GM21423 (cell line): ENCODE results near the gene NMRK1.
A peak's percentile ranks its signal among the peaks of the same experiment; 100 is the strongest.

ENCODE experiments used
- ATAC-seq: cut with Tn5 transposase; IDR thresholded peaks from one replicate; pipeline ENCODE4 v1.9.1; 2021; ENCODE audit warnings: mild to moderate bottlenecking, moderate library complexity; ENCODE audit not compliant: unreplicated experiment

The NMRK1 gene

DNA sequence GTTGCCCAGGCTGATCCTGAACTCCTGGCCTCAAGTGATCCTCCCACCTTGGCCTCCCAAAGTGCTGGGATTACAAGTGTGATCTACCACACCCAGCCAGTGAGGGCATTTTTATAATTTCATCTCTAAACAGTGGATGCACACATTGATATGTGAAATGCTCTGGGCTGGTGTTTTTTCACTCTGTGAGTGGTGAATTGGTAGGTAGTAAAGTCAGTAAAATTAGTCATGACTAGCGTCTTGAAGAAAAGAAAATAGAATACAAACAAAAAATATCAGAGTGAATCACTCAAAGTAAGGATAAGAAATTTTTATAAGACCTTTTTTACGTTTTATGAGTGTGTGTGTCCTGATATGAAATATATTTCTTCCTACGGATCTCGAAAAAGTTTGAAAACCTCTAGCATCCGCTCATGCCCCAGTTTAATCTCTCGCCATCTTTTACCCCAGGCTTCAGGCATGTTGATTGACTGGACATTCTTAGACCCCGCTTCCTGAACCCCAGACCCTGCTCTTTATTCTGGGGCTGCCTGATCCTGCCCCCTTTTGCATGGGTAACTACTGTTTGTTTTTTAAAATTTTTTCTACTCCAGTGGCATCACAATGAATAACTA, 14.3 kb upstream of the NMRK1 start:
- ATAC-seq, result no peak

DNA sequence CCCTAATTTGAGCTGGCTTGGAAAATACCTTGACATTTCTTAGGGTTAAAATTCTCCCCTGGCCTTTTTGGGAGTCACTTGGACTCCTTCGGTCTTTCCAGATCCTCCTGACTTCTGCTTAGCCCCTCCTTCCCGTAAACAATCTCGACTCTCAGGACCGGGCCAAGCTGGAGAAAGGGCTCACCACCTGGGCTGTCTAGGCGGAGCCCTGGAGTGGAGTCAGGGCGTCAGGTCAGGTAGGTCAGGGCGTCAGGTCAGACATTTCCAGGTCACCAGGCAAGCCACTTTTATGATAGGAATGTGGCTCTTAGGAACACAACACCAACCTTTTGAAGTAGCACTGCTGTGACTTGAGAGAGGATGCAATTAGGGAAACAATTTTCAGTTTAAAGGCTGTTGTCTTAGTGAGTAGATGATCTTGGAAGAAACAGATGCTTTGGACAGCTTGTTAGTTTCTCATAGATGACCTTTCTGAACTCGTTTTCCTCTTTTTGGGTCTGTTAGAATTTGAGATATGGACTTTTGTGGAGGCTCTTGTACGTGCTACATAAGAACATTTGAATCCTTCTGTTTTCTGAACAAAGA, 13.1 kb upstream of the NMRK1 start:
- ATAC-seq, result no peak

DNA sequence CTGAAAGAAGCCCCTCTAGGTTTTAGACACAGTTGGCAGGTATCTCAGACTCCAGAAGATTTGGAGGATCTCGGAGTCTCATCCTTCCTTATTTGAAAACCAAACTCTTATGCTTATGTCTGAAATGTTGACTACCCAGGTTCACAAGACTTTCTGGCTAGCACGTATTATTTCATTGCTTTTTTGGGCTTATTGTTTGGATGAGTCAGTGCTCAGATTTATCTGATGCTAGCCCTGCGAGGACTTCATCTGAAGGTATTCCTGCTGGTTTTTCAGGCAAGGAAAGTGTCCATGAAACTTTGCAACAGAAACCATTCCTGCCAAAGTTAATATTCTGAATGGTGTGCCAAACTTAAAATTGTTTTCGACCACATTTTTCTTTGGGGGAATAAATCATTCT, 8.8 kb upstream of the NMRK1 start:
- no peak for ATAC-seq

DNA sequence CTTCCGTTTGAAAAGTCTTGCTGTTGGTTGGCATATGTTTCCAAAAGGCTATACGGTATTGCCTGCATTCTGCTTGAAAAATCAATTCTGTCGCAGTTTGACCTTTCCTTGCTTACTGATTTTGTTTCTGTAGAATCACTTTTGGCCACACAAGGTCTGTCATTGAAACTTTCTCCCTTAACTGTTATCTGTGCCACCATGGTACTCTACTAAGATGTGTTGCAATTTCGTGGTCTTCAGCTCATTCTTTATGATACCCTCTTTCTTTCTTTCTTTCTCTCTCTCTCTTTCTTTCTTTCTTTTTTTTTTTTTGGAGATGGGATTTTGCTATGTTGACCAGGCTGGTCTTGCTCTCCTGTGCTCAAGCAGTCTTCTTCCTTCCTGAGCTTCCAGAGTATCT, 4.8 kb upstream of the NMRK1 start:
- ATAC-seq, result no peak

DNA sequence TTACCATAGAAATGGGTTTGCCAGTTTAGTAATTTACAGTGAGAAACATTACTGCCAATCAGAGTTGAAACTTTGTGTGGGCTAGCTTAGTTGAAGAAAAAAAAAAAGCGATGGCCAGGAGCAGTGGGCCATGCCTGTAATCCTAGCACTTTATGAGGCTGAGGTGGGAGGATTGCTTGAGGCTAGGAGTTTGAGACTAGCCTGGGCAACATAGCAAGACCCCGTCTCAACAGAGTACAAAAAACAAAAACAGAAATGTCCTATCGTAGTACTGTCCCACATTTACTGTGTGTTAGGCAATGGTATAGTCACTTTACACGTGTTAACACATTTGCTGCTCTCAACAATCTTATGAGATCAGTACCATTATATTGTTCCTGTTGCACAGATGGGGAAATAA, 2.6 kb upstream of the NMRK1 start:
- ATAC-seq, result no peak

DNA sequence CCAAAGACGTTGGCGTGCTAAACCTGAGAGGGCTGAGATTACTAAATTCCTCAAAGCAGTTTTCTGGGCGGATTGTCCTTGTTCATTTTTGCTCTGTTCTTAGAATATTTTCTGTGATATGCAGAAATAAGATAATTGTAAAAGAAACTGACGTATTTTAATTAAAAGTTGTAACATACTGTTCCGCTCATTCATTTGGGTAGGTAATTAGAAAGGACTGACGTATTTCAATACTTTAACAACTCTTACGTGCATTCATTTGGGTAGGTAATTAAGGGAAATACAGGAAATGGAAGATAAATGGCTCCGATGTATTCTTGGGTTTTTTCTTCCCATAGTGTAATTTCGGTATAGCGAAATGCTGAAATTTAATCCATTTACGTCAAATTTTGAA, 1.4 kb upstream of the NMRK1 start:
- ATAC-seq, result no peak

DNA sequence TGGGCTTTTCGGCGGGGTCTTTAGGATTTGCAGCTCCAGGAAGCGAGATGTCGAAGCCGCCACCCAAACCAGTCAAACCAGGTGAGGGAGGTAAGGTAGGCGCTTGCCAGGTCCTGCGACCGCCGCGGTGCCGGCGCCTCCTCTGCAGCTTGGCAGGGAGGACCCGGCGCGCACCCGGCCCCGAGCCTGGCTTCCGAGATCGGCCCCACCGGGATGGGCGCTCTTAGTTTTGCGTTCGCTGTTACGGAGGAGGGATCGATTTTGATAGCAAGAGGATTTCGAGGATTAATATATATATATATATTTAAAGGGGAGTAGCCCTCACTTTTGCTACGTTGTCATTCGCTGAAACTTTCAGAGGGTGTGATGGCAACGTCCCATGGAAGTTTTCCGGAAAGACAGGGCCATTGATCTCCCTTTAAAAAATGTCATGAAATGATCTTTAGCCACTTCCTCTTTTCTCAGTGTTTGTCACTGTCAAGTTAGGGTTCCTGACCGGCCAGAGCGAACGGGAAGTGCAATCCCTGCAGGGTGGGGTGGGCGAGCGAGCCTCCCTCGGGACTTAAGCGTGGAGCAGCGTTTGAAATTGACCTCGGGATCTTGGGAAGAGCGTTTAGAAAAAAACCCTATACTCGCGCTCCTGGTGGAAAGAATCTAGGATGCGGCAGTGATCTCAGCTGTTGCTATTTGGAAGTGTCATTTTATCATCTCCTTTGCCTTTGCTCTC, 854 bp upstream of the NMRK1 start:
- peak; percentile 31 for ATAC-seq

DNA sequence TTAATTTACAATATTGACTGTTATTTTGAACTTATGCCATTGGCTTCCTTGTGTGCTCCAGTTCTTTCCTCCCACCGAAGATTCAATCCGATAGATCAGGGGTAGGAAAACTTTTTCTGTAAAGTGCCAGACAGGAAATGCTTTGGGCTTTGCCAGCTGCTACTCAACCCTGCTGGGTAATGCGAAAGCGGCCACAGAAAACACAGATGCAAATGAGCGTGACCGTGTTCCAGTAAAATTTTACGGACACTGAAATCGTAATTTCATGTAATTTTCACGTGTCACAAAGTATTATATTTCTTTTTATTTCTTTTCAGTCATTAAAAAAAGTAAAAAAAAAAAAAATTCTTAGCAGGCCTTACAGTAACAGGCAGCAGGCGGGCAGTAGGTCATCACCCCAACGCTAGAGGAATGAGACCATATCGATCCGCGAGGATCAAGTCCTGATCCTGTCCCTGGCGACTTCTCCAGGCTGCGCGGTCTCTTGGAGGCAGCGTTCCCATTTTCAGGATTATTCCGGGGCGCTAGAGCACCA, 599 bp downstream of the NMRK1 start:
- ATAC-seq, result peak; percentile 29

DNA sequence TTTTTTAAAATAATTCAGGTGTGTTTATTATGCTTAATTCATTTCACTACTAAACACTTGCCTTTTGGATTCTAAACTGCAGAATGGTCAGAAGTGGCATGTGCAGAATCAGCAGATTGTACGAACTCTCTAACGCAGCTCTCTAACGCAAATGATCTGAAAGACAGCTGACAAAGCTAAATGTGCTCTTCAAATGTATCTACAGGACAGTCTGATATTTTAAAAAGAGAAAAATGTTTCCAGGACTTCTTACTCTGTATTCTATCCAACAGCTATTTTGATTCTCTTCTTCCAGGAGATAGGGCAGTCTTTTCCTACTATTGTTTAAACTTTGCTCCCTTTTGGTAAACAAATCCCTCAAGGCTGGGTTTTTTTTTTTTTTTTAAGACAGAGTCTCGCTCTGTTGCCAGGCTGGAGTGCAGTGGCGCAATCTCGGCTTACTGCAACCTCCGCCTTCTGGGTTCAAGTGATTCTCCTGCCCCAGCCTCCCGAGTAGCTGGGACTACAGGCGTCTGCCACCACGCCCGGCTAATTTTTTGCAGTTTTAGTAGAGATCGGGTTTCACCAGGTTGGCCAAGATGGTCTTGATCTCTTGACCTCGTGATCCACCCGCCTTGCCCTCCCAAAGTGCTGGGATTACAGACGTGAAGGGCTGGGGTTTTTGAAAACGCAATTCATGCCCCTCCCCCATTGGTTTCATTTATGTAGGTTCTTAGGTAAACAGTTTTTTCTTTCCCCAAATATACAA, 1.2 kb downstream of the NMRK1 start:
- ATAC-seq, result no peak

DNA sequence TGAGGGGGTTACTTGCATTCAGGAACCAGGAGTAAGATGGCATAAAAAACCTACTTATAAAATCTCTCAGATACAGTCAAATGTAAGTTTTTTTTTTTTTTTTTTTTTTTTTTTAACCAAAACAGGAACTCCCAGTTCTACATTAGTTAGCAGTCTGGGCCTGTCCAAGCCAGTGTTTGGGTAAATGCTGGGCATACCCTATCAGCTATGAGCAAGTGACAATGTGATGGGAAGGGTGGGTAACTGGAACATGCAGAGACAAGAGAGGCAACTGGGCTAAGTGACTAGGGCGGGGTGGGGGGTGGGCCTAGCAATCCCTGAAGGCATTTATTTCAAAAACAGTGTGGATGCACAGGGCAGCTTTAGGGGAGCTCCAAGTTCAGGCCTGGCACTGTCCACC, 2.3 kb downstream of the NMRK1 start:
- no peak for ATAC-seq

DNA sequence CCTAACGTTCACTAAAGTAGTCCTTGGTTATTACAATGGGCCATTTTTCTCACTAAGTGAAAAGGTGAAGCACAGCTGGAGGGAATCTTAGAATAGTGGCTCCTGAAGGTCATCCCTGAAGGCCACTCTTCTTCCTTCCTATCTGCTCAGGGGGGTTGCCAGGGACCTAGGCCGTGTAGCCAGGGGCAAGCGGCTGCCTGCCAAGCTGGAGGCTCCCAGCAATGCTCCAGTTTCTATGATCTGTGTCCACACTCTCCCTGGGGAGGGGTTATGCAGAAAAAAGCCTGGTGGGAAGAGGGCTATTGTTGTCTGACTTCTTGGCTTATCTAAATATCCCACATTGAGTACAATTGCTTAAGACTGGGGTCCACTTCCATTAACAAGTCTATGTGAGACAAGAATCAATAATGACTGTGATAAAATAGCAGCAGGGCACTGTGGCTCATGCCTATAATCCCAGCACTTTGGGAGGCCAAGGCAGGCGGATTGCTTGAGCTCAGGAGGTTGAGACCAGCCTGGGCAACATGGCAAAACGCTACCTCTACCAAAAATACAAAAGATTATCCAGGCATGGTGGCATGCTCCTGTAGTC, 3.8 kb downstream of the NMRK1 start:
- no peak for ATAC-seq

DNA sequence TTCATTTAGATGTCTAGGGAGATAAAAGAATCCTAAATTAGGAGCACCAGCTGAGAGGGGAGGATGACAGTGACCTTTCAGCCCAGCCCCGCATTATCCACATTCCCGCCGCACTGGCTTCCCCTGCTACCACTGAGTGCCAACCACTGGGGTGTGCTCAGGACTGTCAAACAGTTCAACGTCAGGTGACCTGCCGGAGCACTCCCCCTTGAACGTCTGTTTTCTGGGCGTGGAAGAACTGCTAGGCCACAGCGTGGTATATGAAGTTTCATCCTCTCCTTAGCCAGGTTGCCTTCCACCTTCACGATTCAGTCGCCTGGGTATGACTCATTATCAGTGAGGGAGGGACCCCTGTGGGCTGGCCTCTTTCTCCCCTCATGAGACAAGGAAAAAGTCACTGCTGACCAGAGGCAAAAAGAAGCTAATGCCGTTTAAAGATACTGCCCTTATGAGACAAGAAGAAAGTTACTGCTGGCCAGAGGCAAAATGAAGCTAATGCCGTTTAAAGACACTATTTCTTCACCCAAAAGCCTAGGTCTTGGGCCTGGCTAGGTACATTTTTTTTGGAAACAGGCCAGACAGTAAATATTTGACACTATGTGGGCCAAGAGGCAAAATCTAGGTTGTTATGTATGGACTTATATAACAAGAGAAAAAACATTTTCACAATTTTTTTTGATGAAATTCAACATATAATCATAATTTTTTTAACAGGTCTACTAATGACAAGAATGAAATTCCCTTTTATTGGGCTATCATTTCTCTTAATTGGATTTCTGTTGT, 4.6 kb downstream of the NMRK1 start:
- no peak for ATAC-seq

DNA sequence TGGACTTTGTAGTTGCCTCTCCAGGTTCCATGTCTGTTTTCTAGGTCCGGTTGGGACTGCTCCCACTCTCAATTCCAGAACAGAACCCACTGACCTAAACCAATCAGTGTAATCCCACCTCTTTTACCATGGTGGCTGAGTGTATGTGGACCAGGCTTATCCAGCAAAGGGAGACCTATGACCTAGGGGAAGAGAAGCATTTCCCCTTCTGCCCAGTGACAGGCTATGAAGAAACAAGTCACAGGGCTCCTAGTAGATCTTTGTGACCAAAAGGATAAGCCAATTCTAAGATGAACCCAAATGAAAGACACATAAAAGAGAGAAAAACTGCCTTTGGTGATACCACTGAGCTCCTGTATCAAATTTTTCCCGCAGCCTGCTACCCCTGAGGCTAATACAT, 6.3 kb downstream of the NMRK1 start:
- ATAC-seq, result no peak

DNA sequence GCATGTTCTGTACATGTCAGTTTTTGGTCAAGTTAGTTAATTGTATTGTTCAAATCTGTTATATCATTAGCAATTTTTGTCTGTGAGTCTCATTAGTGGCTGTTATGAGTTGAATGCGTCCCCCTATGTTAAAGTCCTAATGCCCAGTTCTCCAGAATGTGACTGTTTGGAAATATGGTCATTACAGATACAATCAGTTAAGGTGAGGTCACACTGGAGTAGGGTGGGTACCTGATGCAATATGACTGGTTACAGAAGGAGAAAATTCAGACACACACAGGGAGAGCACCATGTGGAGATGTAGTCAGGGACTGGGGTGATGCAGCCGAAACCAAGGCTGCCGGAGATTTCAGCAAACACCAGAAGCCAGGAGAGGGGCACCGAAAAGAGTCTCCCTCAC, 15.1 kb downstream of the NMRK1 start:
- ATAC-seq, result no peak

DNA sequence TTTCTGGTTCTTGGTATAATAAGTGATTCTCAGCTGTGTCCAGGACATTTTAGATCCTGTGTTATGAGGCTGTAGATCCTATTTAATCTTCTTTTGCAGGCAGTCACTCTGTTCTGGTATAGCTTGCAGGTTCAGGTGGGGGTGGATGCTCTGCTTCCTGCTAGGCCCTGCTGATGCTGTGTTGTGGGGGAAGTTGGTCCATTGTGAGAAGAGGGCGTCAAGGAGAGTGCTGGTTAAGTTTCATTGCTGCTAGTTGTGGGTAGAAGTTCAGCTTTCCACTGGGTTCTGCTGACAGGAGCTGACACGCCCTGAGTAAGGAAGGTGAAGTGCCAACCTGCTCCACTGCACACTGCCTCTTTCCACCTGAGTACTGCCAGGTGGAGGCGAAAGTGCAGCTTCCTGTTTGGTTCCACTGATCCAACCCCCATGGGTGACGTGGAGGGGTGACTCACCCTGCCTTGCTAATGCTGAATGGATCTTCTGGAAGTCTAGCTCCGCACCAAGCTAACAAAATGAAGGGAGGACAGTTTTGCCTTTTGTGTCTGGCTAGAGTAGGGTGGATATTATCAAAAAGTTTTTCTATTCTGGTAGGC, 16.3 kb downstream of the NMRK1 start:
- ATAC-seq, result peak; percentile 82

DNA sequence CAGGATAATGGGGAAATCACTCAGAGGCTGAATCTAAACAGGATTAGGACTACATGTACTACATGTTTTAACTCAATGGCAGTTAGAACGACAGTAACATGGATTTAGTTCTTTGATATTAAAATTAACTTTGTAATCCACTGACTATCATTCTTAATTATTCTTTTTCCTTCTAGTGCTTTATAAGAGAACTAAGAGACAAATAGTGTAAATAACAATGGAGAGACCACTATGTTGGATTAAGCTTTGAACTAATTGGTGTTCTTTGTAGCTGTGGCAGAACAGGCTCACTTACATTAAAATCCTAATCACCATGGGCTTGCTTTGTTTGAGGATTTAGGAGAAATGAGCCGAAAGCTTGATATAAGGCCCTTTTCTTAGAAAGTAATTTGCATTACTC, 18.8 kb downstream of the NMRK1 start:
- no peak for ATAC-seq

DNA sequence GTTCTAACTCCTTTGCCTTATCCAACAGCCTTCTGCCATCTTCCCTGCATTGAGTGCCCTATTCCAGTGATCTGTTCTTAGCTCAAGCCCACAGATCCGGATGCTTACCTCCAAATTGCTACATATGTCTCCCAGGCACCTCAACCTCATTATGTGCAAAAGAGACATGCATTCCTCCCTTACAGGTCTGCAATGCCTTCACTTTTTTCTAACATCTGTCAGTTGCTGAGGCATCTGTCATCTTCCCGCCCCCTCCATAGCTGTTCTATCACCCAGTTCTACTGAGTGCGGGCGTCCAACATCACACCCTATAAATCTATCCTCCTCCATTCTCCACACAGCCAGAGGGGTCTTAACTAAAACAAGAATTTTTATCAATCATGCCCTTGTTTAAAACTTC, 20.1 kb downstream of the NMRK1 start:
- no peak for ATAC-seq

DNA sequence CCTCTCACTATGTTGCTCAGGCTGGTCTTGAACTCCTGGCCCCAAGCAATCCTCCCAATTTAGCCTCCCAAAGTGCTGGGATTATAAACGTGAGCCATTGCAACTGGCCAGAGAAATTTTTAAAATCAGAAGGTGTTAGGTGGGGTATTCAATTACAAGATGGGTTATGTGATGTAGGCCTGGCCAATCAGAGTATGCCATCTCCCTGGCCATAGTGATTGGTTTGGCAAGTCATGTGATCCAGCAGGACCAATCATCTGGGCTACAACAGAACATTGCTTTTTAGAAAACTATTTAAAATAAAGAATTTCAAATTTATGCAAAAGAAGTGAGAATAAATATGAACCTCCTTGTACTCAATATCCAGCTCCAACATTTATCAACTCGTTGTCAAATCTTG, 22.4 kb downstream of the NMRK1 start:
- no peak for ATAC-seq

DNA sequence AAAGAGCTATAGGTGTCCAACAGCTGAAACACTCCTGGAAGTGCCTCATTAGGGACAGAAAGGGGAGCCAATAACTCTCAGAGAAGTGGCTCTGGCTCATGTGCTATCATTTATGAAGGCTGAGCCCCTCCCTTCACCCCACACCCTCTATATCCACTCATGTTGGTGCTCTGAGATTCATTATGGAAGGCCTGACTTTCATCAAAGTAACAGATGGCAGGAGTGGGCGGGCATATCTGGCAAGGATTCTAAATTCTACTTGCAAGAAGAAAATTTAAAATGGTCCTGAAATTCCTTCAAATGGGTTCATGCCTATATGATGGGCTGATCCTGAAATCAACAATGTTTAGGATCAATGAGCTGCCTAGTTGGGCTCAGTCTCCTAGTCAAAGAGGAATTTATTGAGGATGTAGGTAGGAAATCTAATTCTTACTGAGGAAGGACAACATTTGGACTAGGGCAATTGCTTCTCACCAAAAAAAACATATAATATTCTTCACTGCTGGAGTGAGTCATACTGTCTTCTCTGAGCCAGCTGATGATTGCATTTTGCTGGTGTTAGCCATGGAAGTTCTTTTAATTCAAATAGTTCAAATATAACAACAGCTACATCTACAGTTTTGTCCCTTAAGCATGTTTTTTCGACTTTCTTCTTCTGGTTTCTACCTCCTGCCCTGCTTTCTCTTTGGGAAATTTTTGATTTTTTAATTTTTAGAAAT, 23.5 kb downstream of the NMRK1 start:
- ATAC-seq, result no peak
